ENCODE data around the gene ZGPAT. TPM values are rescaled to one million over a fixed set of nuclear protein-coding genes. Genes with fewer than 3 reads are reported as not detected.
"Not testable (repeated sequence)": the region's sequence is repeated elsewhere in the genome, so short reads cannot be mapped to it uniquely, and the experiment has no call there.

Gene ZGPAT
- total RNA-seq, 1 donor from 2014 or later: 15.1 TPM

DNA sequence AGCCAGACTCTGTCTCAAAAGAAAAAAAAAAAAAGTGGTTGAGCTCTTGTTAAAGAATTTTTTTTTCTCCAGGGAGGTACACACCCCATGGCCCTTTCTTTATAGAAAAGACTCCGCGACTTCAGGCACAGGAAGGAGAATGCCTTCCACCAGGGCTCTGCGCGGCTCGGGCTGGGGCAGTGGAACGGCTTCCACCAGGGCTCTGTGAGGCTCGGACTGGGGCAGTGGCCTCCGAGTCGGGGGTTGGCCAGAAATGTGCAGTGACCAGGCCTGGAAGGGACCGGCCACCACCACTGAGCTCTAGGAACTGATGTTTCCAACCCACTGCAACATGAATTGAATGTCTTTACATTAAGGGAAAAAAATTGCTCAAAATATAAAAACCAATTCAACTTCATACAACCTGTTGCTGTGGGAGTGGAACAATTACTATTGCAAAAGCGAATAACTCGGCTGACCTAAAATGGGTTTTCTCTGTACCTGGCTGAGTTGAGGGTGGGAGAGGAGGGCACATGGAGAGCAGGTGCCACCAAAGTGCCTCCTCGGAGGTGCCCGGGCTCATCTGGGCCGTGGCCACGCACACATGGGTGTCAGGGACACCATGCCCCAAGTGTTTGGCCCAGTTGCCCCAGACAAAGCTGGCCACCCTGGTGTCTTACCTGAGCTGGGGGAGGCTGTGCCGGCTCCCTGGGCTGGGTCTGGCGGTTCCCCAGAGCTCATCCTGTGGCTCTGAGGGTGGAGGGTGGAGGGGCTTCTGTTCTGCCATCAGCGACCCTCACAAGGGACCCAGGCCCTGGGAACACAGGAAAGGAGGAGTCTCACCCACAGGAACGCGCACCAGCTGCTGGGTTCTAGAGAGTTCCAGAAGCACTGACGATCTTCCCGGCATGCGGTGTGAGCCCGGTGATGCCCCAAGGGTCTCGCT is 61.0 kb downstream of the ZGPAT start:
- ATAC-seq: no peak
- DNase-seq (ENCODE audit: missing footprints): no peak
- intact Hi-C loops (cut with DNase I): no loop called here

DNA sequence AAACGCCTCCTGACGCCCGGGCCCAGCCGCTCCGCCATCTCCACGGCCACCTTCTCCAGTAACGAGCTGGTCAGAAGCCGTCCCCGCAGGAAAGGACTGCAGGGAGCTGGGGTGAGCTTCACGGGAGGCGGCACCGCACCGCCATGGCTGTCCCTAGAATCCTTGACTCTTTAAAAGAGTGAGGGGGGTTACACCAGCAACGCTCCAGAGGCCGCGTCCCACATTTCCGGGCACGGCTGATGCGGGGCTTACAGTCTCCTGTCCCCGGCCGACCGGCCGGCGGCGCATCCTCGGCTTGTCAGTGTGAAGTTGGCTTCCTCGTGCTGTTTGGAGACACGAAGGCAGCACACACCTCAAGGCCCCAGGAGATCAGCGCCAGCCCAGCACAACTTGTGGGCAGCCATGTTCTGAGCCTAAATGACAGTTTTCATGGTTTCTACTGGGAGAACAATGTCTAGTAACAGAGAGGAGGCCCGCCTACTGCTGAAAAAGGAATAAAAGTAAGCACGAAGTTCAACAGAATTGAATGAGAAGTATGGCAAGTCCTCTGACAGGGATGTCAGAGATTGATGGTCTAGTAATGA is 62.1 kb downstream of the ZGPAT start:
- ATAC-seq (no peak), DNase-seq (ENCODE audit: missing footprints) (no peak)
- intact Hi-C loops (cut with DNase I): loop anchor here (10.0 kb wide), 1 partner anchor 205 kb away; the partner anchor contains the start of gene SAMD10

DNA sequence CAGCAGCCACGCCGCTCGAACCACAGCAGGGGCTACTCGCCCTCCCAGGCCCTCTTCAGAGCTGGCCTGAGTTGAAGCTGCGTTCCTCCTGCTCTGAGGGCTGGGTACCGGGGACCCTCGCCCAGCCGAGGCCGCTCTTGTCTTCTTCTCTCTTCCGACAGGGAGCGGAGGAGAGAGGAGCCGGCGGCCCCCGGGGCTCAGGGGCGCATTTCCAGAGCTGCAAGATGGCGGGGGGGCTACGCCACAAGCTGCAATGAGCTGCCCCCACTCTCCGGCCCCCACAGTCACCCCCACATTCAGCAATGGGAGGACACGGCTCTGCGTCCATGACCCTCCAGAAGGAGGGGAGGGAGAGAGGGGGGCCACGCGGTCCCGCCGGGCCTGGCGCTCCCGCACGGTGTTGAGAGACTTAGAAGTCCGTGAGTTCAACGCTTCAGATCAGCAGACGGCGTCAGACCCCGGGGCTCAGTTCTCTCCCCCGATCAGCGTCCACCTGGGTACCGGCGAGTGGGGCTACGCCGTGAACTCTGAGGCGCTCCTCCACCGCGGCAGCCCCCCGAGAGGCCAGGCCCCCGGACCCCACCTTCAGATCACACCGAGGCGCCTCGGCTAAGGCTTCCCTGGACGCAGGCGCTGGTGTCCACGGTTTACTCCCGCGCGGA is 63.3 kb downstream of the ZGPAT start:
- intact Hi-C loops (cut with DNase I): loop anchor here (10.0 kb wide), 1 partner anchor 204 kb away; the partner anchor contains the start of gene SAMD10
- DNase-seq (ENCODE audit: missing footprints) (no peak), ATAC-seq (no peak)

DNA sequence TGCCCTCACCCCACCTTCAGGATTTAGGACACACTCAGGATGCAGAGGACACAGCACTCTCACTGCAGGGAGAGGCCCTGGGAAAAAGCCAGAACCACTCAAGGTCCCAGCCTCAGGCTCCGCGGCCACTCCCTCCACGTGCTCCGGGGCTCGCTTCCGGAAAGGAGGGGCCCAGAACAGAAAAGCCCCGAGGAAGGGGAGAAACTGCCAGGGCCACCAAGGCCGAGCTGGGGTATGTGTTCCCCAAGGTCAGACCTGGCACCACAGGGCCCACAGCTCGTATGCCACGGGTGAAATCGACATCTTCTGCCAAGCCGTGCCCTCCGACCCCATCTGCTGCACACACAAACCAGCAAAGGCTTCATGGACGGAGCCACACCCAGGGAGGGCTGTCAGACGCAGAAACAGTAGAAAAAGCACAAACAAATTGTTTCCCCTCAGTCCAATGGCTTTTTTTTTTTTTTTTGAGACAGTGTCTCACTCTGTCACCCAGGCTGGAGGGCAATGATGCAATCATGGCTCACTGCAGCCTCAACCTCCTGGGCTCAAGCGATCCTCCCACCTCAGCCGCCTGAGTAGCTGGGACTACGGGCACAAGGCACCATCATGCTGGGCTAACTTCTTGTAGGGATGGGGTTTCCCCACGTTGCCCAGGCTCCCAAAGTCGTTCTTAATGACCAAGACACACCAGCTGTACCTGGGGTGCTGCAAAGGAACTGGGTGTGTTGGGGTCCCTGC is 65.1 kb downstream of the ZGPAT start:
- ATAC-seq (peak; percentile 42), DNase-seq (ENCODE audit: missing footprints) (no peak)
- intact Hi-C loops (cut with DNase I): loop anchor here (10.0 kb wide), 1 partner anchor 202 kb away; the partner anchor contains the start of gene SAMD10

DNA sequence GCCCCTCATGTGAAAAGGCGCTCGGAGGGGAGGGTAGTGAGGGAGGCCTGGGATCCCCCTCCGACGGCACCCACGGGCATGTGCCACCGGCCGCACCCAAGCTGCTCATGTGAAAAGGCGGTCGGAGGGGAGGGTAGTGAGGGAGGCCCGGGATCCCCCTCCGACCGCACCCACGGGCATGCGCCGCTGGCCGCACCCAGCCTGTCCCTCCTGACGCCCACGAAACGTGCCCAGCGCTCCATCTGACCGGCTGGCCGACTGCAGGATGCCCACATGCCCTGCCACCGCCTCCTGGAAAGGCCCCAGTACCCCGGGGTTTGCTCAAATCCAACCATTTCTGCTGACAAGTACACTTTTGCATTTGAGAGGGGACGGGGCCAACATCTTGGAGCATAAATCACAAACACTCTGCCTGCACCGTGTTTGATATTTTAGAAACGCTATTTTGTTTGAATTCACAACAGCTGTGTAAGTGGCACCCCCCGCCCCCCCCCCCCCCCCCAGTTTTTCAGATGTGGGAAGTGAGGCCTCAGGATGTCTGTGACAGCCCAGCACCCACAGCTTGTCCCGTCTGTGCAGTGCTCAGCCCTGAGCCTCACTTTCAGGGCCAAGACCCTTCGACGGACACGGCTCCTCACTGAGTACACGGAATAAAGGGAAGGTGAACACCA is 65.9 kb downstream of the ZGPAT start:
- ATAC-seq (no peak), DNase-seq (ENCODE audit: missing footprints) (peak; percentile 25)
- intact Hi-C loops (cut with DNase I): loop anchor here (10.0 kb wide), 1 partner anchor 201 kb away; the partner anchor contains the start of gene SAMD10

DNA sequence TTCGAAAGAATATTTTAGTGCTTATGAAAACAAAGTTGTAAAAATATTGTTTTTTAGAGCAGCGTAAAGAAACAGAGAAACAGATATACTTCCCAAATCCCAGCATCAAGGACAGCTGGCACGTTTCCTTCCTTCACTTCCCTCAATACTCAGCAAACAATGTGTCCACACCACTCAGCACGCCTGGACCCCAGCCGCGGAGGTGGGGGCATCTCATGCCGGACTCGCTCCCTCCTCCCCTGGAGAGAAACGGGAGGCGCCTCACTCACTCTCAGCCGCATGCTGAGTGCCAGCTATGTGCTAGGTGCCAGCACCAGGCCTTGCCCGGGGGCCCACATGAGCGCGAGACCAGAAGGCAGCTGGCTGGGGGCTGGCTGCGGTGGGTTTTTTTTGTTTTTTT is 66.5 kb downstream of the ZGPAT start:
- DNase-seq (ENCODE audit: missing footprints): no peak
- no peak for ATAC-seq
- intact Hi-C loops (cut with DNase I): loop anchor here (10.0 kb wide), 1 partner anchor 200 kb away; the partner anchor contains the start of gene SAMD10

DNA sequence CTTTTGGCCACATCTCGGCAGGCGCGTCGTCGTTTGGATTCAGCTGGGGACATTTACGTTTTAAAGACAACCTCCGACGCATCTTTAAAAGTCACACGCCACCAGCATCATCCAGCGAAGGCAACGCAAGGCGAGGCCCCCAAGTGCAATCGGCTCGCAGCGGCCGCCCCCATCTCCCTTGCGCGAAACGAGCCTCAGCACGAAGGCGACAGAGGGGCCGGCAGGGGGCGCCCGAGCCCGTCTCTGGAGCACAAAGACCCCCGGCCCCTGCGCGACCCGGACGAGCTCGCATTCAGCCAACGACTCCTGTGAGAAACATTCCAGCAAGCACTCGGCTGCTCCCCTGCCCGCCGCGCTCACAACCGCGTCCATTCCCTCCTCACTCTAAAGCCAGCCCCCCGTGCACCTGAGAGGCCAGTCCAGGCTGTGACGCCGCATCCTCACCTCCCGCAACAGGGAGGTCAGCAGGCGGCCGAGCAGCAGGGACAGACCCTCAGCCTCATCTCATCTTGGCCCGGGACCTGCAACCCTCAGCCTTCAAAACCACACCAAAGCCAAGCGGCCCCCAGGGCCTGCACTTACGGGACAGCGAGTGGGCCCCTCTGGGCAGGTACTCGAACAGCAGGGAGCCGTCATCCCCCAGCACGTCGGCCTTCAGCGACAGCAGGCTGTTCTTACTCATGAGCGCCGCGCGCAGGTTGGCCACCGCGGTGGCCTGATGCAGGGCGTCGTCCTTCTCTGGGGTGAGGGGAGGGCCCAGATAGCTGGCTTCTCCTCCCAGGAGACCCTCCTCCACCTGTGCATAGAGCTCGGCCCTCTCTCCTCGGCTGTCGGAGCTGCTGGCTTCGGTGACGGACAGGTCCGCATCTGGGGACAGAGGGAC is 67.5 kb downstream of the ZGPAT start:
- ATAC-seq (peak; percentile 49), DNase-seq (ENCODE audit: missing footprints) (no peak)
- intact Hi-C loops (cut with DNase I): loop anchor here (10.0 kb wide), 1 partner anchor 199 kb away; the partner anchor contains the start of gene SAMD10

DNA sequence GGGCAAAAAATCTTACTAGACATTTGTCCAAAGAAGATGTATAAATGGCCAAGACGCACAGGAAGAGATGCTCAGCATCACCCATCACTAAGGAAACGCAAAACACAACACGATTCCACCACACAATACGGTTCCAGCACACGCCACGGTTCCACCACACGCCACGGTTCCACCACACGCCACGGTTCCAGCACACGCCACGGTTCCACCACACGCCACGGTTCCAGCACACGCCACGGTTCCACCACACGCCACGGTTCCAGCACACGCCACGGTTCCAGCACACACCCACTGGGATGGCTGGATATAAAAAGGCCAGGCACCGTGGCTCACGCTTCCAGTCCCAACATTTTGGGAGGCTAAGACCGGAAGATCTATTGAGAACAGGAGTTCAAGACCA is 69.0 kb downstream of the ZGPAT start:
- DNase-seq (ENCODE audit: missing footprints); ATAC-seq: not testable (repeated sequence)
- intact Hi-C loops (cut with DNase I): loop anchor here (10.0 kb wide), 1 partner anchor 198 kb away; the partner anchor contains the start of gene SAMD10

DNA sequence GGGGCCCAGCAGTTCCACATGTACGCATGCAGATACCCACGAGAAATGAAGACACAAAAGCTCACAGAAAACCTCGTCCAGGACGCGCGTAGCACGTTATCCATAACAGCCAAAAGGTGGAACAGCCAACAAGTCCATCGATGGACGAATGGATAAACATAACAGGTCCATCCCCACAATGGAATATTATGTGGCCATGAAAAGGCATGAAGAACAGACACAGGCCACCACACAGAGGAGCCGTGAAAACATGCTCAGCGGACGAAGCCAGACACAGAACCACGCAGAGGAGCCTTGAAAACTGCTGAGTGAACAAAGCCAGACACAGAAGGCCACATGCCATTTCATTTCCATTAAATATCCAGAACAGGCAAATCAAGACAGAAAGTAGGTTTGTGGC is 69.8 kb downstream of the ZGPAT start:
- DNase-seq (ENCODE audit: missing footprints) (no peak), ATAC-seq (no peak)
- intact Hi-C loops (cut with DNase I): loop anchor here (10.0 kb wide), 1 partner anchor 197 kb away; the partner anchor contains the start of gene SAMD10

DNA sequence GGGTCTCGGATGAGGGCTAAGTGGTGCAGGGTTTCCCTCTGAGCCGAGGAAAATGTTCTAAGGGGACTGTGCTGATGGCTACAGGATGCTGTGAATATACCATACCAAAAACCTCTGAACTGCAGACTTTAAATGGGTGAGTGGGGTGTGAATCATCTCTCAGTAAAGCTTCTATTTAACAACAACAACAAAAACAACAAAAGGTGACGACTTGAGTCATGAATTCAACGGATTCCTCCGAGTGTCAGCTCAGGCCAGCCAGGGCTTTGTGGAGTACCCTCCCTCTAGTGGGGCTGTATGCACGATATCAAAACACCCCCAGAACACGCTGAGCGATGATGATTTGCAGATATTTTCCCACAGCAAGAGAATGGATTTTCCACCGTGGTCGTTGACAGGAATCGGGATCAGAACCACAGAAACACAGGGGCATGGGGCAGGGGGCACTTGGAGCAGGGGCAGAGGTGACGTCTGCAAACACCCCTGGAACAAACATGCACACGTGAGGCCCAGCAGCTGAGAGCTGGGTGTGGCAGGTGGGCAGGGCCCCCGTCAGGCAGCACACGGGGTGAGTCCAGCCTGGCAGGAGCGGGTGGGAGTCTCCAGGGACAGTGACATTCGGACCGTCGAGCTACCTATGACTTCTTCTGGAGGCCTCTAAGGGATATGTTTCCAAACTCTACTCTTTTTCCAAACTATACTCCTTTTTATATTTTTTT is 70.4 kb downstream of the ZGPAT start:
- DNase-seq (ENCODE audit: missing footprints) (no peak), ATAC-seq (no peak)
- intact Hi-C loops (cut with DNase I): loop anchor here (10.0 kb wide), 1 partner anchor 197 kb away; the partner anchor contains the start of gene SAMD10

DNA sequence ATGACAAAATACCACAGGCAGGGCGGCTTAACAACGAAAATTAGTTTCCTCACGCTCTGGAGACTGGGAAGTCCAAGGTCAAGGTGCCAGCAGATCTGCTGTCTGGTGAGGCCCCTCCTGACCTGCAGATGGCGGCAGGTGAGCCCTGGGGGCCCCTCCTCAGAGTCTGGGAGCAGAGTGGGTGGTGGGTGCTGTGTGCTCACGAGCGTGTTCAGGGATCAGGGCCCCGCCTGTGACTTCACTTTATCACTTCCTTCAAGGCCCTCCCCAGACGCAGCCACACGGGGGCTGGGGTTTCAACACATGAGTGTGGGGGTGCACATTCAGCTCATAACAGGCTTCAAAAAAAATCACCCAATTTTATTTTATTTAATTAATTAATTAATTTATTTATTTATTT is 71.0 kb downstream of the ZGPAT start:
- ATAC-seq (no peak), DNase-seq (ENCODE audit: missing footprints) (no peak)
- intact Hi-C loops (cut with DNase I): loop anchor here (10.0 kb wide), 1 partner anchor 196 kb away; the partner anchor contains the start of gene SAMD10

DNA sequence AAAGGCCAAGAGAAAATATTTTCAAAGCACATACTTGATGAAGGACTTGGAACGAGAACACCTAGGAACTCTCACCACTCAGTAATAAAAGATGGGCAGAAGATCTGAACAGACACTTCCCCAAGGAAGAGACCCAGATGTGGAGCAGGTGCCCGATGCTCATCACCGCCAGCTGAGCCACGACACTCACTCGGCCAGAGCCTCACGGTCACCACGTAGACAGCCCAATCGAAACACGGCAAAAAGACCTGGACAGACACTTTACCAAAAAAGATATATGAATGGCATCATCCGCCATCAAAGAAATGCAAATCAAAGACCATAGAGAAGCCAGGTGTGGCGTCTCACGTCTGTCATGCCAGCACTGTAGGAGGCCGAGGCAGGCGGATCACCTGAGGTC is 73.3 kb downstream of the ZGPAT start:
- DNase-seq (ENCODE audit: missing footprints): no peak
- ATAC-seq: no peak
- intact Hi-C loops (cut with DNase I): no loop called here

DNA sequence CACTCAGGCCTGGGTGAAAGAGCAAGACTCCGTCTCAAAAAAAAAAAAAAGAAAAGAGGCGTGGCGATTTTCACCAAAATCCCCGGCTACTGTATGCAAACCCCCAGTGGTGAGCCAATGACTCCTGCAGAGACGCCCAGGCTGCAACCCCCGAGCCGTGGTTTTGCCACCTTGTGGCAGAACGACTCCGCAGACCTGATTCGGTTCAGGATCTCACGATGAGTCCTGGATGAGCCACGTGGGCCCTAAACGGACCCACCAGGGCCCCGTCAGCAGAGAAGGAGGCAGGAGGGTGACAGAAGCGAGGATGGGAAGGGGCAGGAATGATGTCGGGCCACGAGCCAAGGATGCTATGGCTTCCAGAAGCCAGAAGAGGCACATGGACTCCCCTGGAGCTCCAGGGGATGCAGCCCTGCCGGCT is 74.2 kb downstream of the ZGPAT start:
- ATAC-seq (no peak), DNase-seq (ENCODE audit: missing footprints) (no peak)
- intact Hi-C loops (cut with DNase I): no loop called here

DNA sequence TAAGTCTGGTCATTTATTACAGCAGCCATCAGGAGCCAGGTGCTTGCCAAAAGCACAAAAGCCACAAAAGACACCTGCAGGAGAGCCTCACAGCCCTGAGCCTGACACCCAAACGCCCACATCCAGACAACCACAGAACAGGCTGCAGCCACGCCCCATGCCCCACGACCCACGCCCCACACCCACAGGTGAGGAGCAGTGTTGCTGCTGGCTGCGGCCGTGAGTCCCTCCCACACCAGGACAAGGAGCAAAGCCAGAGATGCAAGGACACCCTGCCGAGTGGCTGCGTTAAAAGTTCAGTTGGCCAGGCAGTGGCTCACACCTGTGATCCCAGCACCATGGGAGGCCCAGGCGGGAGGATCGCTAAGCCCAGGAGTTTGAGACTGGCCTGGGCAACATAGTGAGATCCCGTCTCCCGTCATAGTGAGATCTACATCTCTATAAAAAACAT is 74.7 kb downstream of the ZGPAT start:
- ATAC-seq: no peak
- no peak for DNase-seq (ENCODE audit: missing footprints)
- intact Hi-C loops (cut with DNase I): no loop called here

DNA sequence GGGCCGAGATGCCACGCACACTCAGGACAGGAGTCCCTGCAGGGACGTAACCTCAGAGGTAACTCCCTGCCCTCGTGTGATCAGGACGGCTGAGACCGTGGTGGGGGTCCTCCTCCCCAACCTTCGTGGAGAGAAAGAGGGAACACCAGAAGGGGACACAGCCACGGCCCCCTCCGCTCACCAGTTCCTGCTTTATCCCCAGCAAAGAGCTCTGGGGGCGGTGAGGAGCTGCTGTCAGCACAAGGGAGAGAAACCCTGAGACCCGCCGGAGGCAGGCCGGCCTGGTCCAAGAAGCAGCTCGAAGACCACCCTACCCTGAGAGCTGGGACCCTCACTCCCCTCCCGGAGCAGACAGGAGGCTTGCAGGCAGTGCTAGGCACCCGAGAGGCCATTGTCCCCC is 76.1 kb downstream of the ZGPAT start:
- intact Hi-C loops (cut with DNase I): no loop called here
- no peak for ATAC-seq

DNA sequence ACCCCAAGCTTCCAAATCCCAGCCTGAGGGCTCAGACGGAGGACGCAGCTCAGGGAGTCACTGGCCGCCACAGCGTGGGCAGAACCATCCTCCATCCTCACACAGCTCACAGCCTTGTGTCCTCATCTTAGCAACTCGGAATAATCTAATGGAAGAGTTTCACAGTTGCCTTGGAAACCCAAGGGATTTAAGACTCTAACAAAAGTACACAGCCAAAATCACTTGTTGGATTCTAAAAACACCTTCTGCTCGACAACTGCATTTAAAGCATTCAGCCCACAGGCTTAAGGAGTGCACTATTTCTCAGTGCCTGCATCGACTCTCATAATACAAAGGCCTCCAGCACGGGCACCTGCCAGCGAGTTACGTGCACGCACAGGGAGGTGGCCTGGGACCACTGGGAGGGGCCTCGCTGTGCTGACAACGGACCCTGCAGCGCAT is 77.9 kb downstream of the ZGPAT start:
- intact Hi-C loops (cut with DNase I): loop anchor here (5.0 kb wide), 2 partner anchors 43 to 47 kb away; partner anchors contain the start of gene ZBTB46
- DNase-seq (ENCODE audit: missing footprints): no peak

More for the DNA sequence above, 76.1 kb downstream of the ZGPAT start:
- DNase-seq (ENCODE audit: missing footprints): no peak

More for the DNA sequence above, 77.9 kb downstream of the ZGPAT start:
- ATAC-seq: no peak

Data from Right ventricle myocardium inferior (tissue), 1 donor.